Measurements from ENCODE around the gene NPLOC4. TPM values are rescaled to one million over a fixed set of nuclear protein-coding genes. Genes with fewer than 3 reads are reported as not detected.
A peak's percentile ranks its signal among the peaks of the same experiment; 100 is the strongest.

NPLOC4 gene
- total and polyA plus RNA-seq, 4 donors: 26.7 to 94.3 (median 70.6) TPM

- Histone ChIP-seq H3K4me1 (ENCODE audit: control insufficient read depth in 1 of 2, insufficient read depth in 2 of 2, low read length in 2 of 2) (peaks cover 0 to 1% of the 10 kb centered on the region in 2 donors), H3K36me3 (ENCODE audit: control insufficient read depth in 1 of 2, insufficient read depth in 2 of 2, low read length in 1 of 2) (no peaks in the 10 kb centered on the region), H3K27ac (ENCODE audit: low read depth in 1 of 2, low read length in 2 of 2) (peak overlapping the region in 1 of 2 donors; percentile 39), H3K4me3 (ENCODE audit: low read length in 2 of 2) (peak overlapping the region in 1 of 2 donors; percentile 3), H3K27me3 (ENCODE audit: control insufficient read depth in 1 of 2, insufficient read depth in 2 of 2, low read length in 1 of 2) (peaks cover 0 to 1% of the 10 kb centered on the region in 2 donors), H3K9me3 (ENCODE audit: control insufficient read depth, low read length) (no peaks in the 10 kb centered on the region)
- ATAC-seq (ENCODE audit: low FRiP score) (no peak), DNase-seq (peak in 1 of 2 donors; percentile 79)
- intact Hi-C loops (cut with DNase I): loop anchor here (5.0 kb wide), 1 partner anchor 85 kb away; no protein-coding TSS in a partner anchor
- 16 to 20% methylated on average over 24 of the region's 24 CpGs for WGBS, 2 donors
These were observed 119.4 kb downstream of the NPLOC4 start for GRCh38 chr17:81517339-81518112.

GRCh38 chr17:81517009-81517338, 119.9 kb downstream of the NPLOC4 start:
- WGBS, 2 donors: 52 to 53% methylated on average over 9 of the region's 9 CpGs
- DNase-seq: peak in 1 of 2 donors; percentile 75
- Histone ChIP-seq H3K4me1 (ENCODE audit: control insufficient read depth in 1 of 2, insufficient read depth in 2 of 2, low read length in 2 of 2) (peaks cover 0 to 1% of the 10 kb centered on the region in 2 donors), H3K9me3 (ENCODE audit: control insufficient read depth, low read length) (no peaks in the 10 kb centered on the region), H3K36me3 (ENCODE audit: control insufficient read depth in 1 of 2, insufficient read depth in 2 of 2, low read length in 1 of 2) (no peaks in the 10 kb centered on the region), H3K27me3 (ENCODE audit: control insufficient read depth in 1 of 2, insufficient read depth in 2 of 2, low read length in 1 of 2) (peaks cover 0 to 2% of the 10 kb centered on the region in 2 donors), H3K27ac (ENCODE audit: low read depth in 1 of 2, low read length in 2 of 2) (peak overlapping the region in 1 of 2 donors; percentile 0), H3K4me3 (ENCODE audit: low read length in 2 of 2) (peak overlapping the region in 1 of 2 donors; percentile 3)
- ATAC-seq (ENCODE audit: low FRiP score): no peak
- intact Hi-C loops (cut with DNase I): loop anchor here (5.0 kb wide), 1 partner anchor 85 kb away; no protein-coding TSS in a partner anchor

DNA sequence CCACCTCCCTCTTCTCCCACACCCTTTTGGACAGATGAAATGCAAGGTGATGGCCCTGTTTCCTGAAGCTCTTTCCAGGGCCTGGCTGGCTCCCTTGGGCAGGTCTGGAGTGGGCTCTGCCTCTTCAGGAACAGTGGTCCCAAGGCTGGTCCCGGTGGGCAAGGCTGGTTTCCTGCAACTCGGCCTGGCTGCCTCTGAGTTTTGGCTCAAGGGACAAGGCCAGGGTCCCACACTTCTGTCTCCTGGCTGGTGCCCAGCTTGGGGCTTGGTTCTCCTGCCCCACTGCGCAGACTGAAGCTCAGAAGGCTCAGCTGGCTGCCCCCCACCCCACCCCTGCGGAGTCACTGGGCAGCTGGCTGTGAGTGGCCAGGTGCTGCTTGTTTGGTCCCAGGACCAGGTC, 120.5 kb downstream of the NPLOC4 start:
- peaks cover 0 to 3% of the 10 kb centered on the region in 2 donors for H3K36me3 ChIP-seq (ENCODE audit: control insufficient read depth in 1 of 2, insufficient read depth in 2 of 2, low read length in 1 of 2)
- peak overlapping the region; percentile 12 to 52 for H3K4me3 ChIP-seq (ENCODE audit: low read length in 2 of 2)
- no peak for ATAC-seq (ENCODE audit: low FRiP score)
- peaks cover 0 to 2% of the 10 kb centered on the region in 2 donors for H3K27me3 ChIP-seq (ENCODE audit: control insufficient read depth in 1 of 2, insufficient read depth in 2 of 2, low read length in 1 of 2)
- WGBS, 2 donors: 16 to 30% methylated on average over 4 of the region's 4 CpGs
- peak overlapping the region; percentile 9 to 37 for H3K27ac ChIP-seq (ENCODE audit: low read depth in 1 of 2, low read length in 2 of 2)
- intact Hi-C loops (cut with DNase I): loop anchor here (5.0 kb wide), 1 partner anchor 86 kb away; no protein-coding TSS in a partner anchor
- peaks cover 0 to 1% of the 10 kb centered on the region in 2 donors for H3K4me1 ChIP-seq (ENCODE audit: control insufficient read depth in 1 of 2, insufficient read depth in 2 of 2, low read length in 2 of 2)
- H3K9me3 ChIP-seq (ENCODE audit: control insufficient read depth, low read length): no peaks in the 10 kb centered on the region
- peak in 1 of 2 donors; percentile 76 for DNase-seq

- Histone ChIP-seq H3K4me1 (ENCODE audit: control insufficient read depth in 1 of 2, insufficient read depth in 2 of 2, low read length in 2 of 2) (peaks cover 0 to 1% of the 10 kb centered on the region in 2 donors), H3K9me3 (ENCODE audit: control insufficient read depth, low read length) (no peaks in the 10 kb centered on the region), H3K27me3 (ENCODE audit: control insufficient read depth in 1 of 2, insufficient read depth in 2 of 2, low read length in 1 of 2) (peaks cover 0 to 2% of the 10 kb centered on the region in 2 donors), H3K4me3 (ENCODE audit: low read length in 2 of 2) (peak overlapping the region; percentile 52 to 87), H3K36me3 (ENCODE audit: control insufficient read depth in 1 of 2, insufficient read depth in 2 of 2, low read length in 1 of 2) (peaks cover 0 to 12% of the 10 kb centered on the region in 2 donors), H3K27ac (ENCODE audit: low read depth in 1 of 2, low read length in 2 of 2) (peak overlapping the region; percentile 9 to 37)
- intact Hi-C loops (cut with DNase I): loop anchor here (5.0 kb wide), 1 partner anchor 87 kb away; no protein-coding TSS in a partner anchor
- DNase-seq (peak in 1 of 2 donors; percentile 77), ATAC-seq (ENCODE audit: low FRiP score) (no peak)
- WGBS, 2 donors: 14 to 24% methylated on average over 19 of the region's 19 CpGs
These were observed 121.3 kb downstream of the NPLOC4 start for GRCh38 chr17:81515530-81516041.

DNA sequence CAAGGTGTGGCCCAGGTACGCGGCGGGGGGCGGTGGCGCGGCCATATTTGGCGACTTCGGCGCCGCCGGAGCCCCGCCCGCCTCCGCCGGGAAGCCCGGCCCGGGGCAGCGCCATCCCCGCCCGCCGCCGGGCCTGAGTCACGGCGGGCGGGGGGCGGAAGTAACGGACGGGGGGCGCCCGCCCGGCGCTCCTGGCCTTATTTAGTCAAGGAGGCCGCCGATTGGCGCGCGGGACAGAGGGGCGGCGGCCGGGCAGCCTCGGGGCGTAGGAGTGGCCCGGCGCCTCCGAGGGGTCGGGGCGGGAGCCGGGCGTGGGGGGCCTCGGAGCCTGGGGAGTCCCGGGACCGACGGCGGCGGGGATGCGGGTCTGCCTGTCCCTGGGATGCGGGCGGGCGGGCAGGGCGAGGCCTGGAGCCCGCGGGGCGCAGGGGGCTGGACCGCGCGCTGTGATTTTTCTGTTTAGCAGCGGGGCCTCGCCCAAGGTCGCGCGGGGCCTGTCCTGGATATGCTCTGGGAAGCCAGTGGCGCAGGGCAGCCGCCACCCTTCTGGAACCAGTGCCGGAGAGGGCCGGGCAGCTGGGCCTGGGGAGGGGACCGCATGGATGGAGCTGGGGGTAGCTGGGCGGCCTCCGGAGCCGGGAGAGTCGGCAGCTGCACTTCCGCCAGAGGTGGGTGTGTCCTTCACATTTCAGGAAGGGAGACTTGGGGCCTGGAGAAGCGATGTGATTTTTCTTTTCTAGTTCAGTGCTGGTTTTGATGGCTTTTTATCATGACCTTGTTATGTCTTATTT, 122.0 kb downstream of the NPLOC4 start:
- Histone ChIP-seq H3K9me3 (ENCODE audit: control insufficient read depth, low read length) (no peaks in the 10 kb centered on the region), H3K27me3 (ENCODE audit: control insufficient read depth in 1 of 2, insufficient read depth in 2 of 2, low read length in 1 of 2) (peaks cover 0 to 2% of the 10 kb centered on the region in 2 donors), H3K4me3 (ENCODE audit: low read length in 2 of 2) (peak overlapping the region; percentile 72 to 93), H3K36me3 (ENCODE audit: control insufficient read depth in 1 of 2, insufficient read depth in 2 of 2, low read length in 1 of 2) (peaks cover 0 to 16% of the 10 kb centered on the region in 2 donors), H3K27ac (ENCODE audit: low read depth in 1 of 2, low read length in 2 of 2) (peak overlapping the region; percentile 85 to 100), H3K4me1 (ENCODE audit: control insufficient read depth in 1 of 2, insufficient read depth in 2 of 2, low read length in 2 of 2) (peaks cover 0 to 1% of the 10 kb centered on the region in 2 donors)
- DNase-seq (peak; percentile 90 to 94), ATAC-seq (ENCODE audit: low FRiP score) (peak; percentile 70)
- intact Hi-C loops (cut with DNase I): loop anchor here (5.0 kb wide), 1 partner anchor 87 kb away; no protein-coding TSS in a partner anchor
- 1% methylated on average over 40 to 82 of the region's 82 CpGs for WGBS, 2 donors

GRCh38 chr17:81514489-81514738, 122.5 kb downstream of the NPLOC4 start:
- DNase-seq (no peak), ATAC-seq (ENCODE audit: low FRiP score) (no peak)
- intact Hi-C loops (cut with DNase I): no loop called here
- Histone ChIP-seq H3K9me3 (ENCODE audit: control insufficient read depth, low read length) (no peaks in the 10 kb centered on the region), H3K4me1 (ENCODE audit: control insufficient read depth in 1 of 2, insufficient read depth in 2 of 2, low read length in 2 of 2) (peaks cover 0 to 1% of the 10 kb centered on the region in 2 donors), H3K4me3 (ENCODE audit: low read length in 2 of 2) (peak overlapping the region; percentile 72 to 93), H3K27me3 (ENCODE audit: control insufficient read depth in 1 of 2, insufficient read depth in 2 of 2, low read length in 1 of 2) (peaks cover 0 to 2% of the 10 kb centered on the region in 2 donors), H3K36me3 (ENCODE audit: control insufficient read depth in 1 of 2, insufficient read depth in 2 of 2, low read length in 1 of 2) (peaks cover 0 to 16% of the 10 kb centered on the region in 2 donors), H3K27ac (ENCODE audit: low read depth in 1 of 2, low read length in 2 of 2) (peak overlapping the region; percentile 97 to 100)
- WGBS, 2 donors: 1% methylated on average over 18 to 34 of the region's 34 CpGs

GRCh38 chr17:81513753-81514488, 123.0 kb downstream of the NPLOC4 start:
- Histone ChIP-seq H3K27ac (ENCODE audit: low read depth in 1 of 2, low read length in 2 of 2) (peak overlapping the region; percentile 97 to 100), H3K36me3 (ENCODE audit: control insufficient read depth in 1 of 2, insufficient read depth in 2 of 2, low read length in 1 of 2) (peaks cover 0 to 17% of the 10 kb centered on the region in 2 donors), H3K4me1 (ENCODE audit: control insufficient read depth in 1 of 2, insufficient read depth in 2 of 2, low read length in 2 of 2) (peaks cover 0 to 1% of the 10 kb centered on the region in 2 donors), H3K27me3 (ENCODE audit: control insufficient read depth in 1 of 2, insufficient read depth in 2 of 2, low read length in 1 of 2) (peaks cover 0 to 2% of the 10 kb centered on the region in 2 donors), H3K9me3 (ENCODE audit: control insufficient read depth, low read length) (no peaks in the 10 kb centered on the region), H3K4me3 (ENCODE audit: low read length in 2 of 2) (peak overlapping the region; percentile 72 to 93)
- 0 to 1% methylated on average over 49 to 64 of the region's 64 CpGs for WGBS, 2 donors
- DNase-seq (peak; percentile 81 to 91), ATAC-seq (ENCODE audit: low FRiP score) (peak; percentile 51)
- intact Hi-C loops (cut with DNase I): no loop called here

GRCh38 chr17:81513372-81513752, 123.5 kb downstream of the NPLOC4 start:
- Histone ChIP-seq H3K27ac (ENCODE audit: low read depth in 1 of 2, low read length in 2 of 2) (peak overlapping the region; percentile 97 to 100), H3K4me3 (ENCODE audit: low read length in 2 of 2) (peak overlapping the region; percentile 72 to 93), H3K9me3 (ENCODE audit: control insufficient read depth, low read length) (no peaks in the 10 kb centered on the region), H3K27me3 (ENCODE audit: control insufficient read depth in 1 of 2, insufficient read depth in 2 of 2, low read length in 1 of 2) (peaks cover 0 to 2% of the 10 kb centered on the region in 2 donors), H3K4me1 (ENCODE audit: control insufficient read depth in 1 of 2, insufficient read depth in 2 of 2, low read length in 2 of 2) (peaks cover 0 to 1% of the 10 kb centered on the region in 2 donors), H3K36me3 (ENCODE audit: control insufficient read depth in 1 of 2, insufficient read depth in 2 of 2, low read length in 1 of 2) (peaks cover 0 to 19% of the 10 kb centered on the region in 2 donors)
- intact Hi-C loops (cut with DNase I): no loop called here
- ATAC-seq (ENCODE audit: low FRiP score) (peak; percentile 28), DNase-seq (peak; percentile 81 to 86)
- WGBS, 2 donors: 0% methylated on average over 22 to 23 of the region's 23 CpGs

Data from aorta (tissue), 5 donors.